ENCODE data around the gene TTC22.

The TTC22 gene

GRCh38 chr1:54745274-54745673 is 55.8 kb downstream of the TTC22 start:
- H3K79me2 ChIP-seq (ENCODE audit: insufficient read depth, low read length): no peaks in the 10 kb centered on the region
- H3K27me3 ChIP-seq (ENCODE audit: insufficient read depth, low read length): no peaks in the 10 kb centered on the region
- no peaks in the 10 kb centered on the region for H3F3A ChIP-seq (ENCODE audit: insufficient read depth, low read length)
- H3K27ac ChIP-seq (ENCODE audit: low read depth, low read length, poor library complexity, severe bottlenecking): no peak overlapping the region
- no peaks in the 10 kb centered on the region for H3K9me2 ChIP-seq (ENCODE audit: low read depth, low read length)
- no peak overlapping the region for H2AFZ ChIP-seq (ENCODE audit: low read length)
- H3K36me3 ChIP-seq (ENCODE audit: insufficient read depth, low read length): peaks cover 32% of the 10 kb centered on the region
- H3K9ac ChIP-seq (ENCODE audit: low read length): no peak overlapping the region
- H3K4me3 ChIP-seq (ENCODE audit: low read depth, low read length, poor library complexity, severe bottlenecking): no peak overlapping the region
- TF ChIP-seq CTCF (IDR thresholded peaks at IDR 0.05; ENCODE audit: low read length) (no peak), EZH2 (IDR thresholded peaks at IDR 0.05; ENCODE audit: borderline replicate concordance, low read length) (no peak)
- H4K20me1 ChIP-seq (ENCODE audit: insufficient read depth, low read length): no peaks in the 10 kb centered on the region
- H3K9me3 ChIP-seq (ENCODE audit: low read length): no peaks in the 10 kb centered on the region
- no peak overlapping the region for H3K4me2 ChIP-seq (ENCODE audit: low read length)
- no peaks in the 10 kb centered on the region for H3K4me1 ChIP-seq (ENCODE audit: insufficient read depth, low read length, severe bottlenecking)

- Histone ChIP-seq H2AFZ (ENCODE audit: low read length) (no peak overlapping the region), H3K9ac (ENCODE audit: low read length) (no peak overlapping the region)
Observed at GRCh38 chr1:54744696-54745095, 56.4 kb downstream of the TTC22 start.

GRCh38 chr1:54743416-54744226 is 57.5 kb downstream of the TTC22 start:
- H2AFZ ChIP-seq (ENCODE audit: low read length): no peak overlapping the region
- no peak overlapping the region for H3K4me3 ChIP-seq (ENCODE audit: low read depth, low read length, poor library complexity, severe bottlenecking)
- no peak for TF ChIP-seq CTCF (IDR thresholded peaks at IDR 0.05; ENCODE audit: low read length)
- no peak for TF ChIP-seq EZH2 (IDR thresholded peaks at IDR 0.05; ENCODE audit: borderline replicate concordance, low read length)
- no peaks in the 10 kb centered on the region for H3K9me3 ChIP-seq (ENCODE audit: low read length)
- H3K79me2 ChIP-seq (ENCODE audit: insufficient read depth, low read length): no peaks in the 10 kb centered on the region
- no peaks in the 10 kb centered on the region for H3F3A ChIP-seq (ENCODE audit: insufficient read depth, low read length)
- H3K4me1 ChIP-seq (ENCODE audit: insufficient read depth, low read length, severe bottlenecking): no peaks in the 10 kb centered on the region
- H3K27me3 ChIP-seq (ENCODE audit: insufficient read depth, low read length): no peaks in the 10 kb centered on the region
- H3K27ac ChIP-seq (ENCODE audit: low read depth, low read length, poor library complexity, severe bottlenecking): no peak overlapping the region
- H3K9me2 ChIP-seq (ENCODE audit: low read depth, low read length): no peaks in the 10 kb centered on the region
- H4K20me1 ChIP-seq (ENCODE audit: insufficient read depth, low read length): no peaks in the 10 kb centered on the region
- peaks cover 45% of the 10 kb centered on the region for H3K36me3 ChIP-seq (ENCODE audit: insufficient read depth, low read length)
- no peak overlapping the region for H3K4me2 ChIP-seq (ENCODE audit: low read length)
- no peak overlapping the region for H3K9ac ChIP-seq (ENCODE audit: low read length)

More at GRCh38 chr1:54744696-54745095, 56.4 kb downstream of the TTC22 start:
- Histone ChIP-seq H3K9me3 (ENCODE audit: low read length) (no peaks in the 10 kb centered on the region), H3K27me3 (ENCODE audit: insufficient read depth, low read length) (no peaks in the 10 kb centered on the region), H4K20me1 (ENCODE audit: insufficient read depth, low read length) (no peaks in the 10 kb centered on the region), H3K4me1 (ENCODE audit: insufficient read depth, low read length, severe bottlenecking) (no peaks in the 10 kb centered on the region), H3K79me2 (ENCODE audit: insufficient read depth, low read length) (no peaks in the 10 kb centered on the region), H3K27ac (ENCODE audit: low read depth, low read length, poor library complexity, severe bottlenecking) (no peak overlapping the region), H3K4me2 (ENCODE audit: low read length) (no peak overlapping the region), H3F3A (ENCODE audit: insufficient read depth, low read length) (no peaks in the 10 kb centered on the region), H3K36me3 (ENCODE audit: insufficient read depth, low read length) (peaks cover 38% of the 10 kb centered on the region), H3K4me3 (ENCODE audit: low read depth, low read length, poor library complexity, severe bottlenecking) (no peak overlapping the region), H3K9me2 (ENCODE audit: low read depth, low read length) (no peaks in the 10 kb centered on the region)
- TF ChIP-seq EZH2 (IDR thresholded peaks at IDR 0.05; ENCODE audit: borderline replicate concordance, low read length): no peak
- no peak for TF ChIP-seq CTCF (IDR thresholded peaks at IDR 0.05; ENCODE audit: low read length)
